Neural progenitor cell (in vitro differentiated cells): ENCODE data around the gene MBLAC1.

Source experiments
- CTCF ChIP-seq: fragments of 200-600 bp; sonication (generic); IDR thresholded peaks from 2 replicates; pipeline ENCODE4 v1.5.1; 2017; ENCODE audit warnings: antibody characterized with exemption, mild to moderate bottlenecking
- EZH2 ChIP-seq: fragments of 200-600 bp; sonication (generic); IDR thresholded peaks from 2 replicates; pipeline ENCODE4 v1.6.1; 2017; ENCODE audit warnings: antibody characterized with exemption, mild to moderate bottlenecking, moderate library complexity
- EZH2phosphoT487 ChIP-seq: fragments of 200-600 bp; sonication (generic); IDR thresholded peaks from 2 replicates; pipeline ENCODE4 v1.6.1; 2017; ENCODE audit warnings: antibody characterized with exemption

- TF ChIP-seq EZH2 (no peak), CTCF (no peak), EZH2phosphoT487 (no peak)
Observed at GRCh38 chr7:100095704-100096103, 31.1 kb upstream of the MBLAC1 start.
